H7 (cell line): ENCODE data around the gene SUN3. TPM values are rescaled to one million over a fixed set of nuclear protein-coding genes. Genes with fewer than 3 reads are reported as not detected.

Source experiments
- DNase-seq: peaks from one replicate; pipeline ENCODE4 v3.0.0; 2012
- H3K27me3 ChIP-seq: 2 replicates; pipeline ENCODE4 v1.6.0; 2011; ENCODE audit warnings: mild to moderate bottlenecking, low read length; ENCODE audit not compliant: control insufficient read depth, insufficient read depth
- H3K36me3 ChIP-seq: replicated peaks from 2 replicates; pipeline ENCODE4 v1.5.1; 2011; ENCODE audit warnings: low read length; ENCODE audit not compliant: control insufficient read depth, insufficient read depth
- H3K4me3 ChIP-seq: 2 replicates; pipeline ENCODE4 v1.5.1; 2011; ENCODE audit warnings: low read depth, mild to moderate bottlenecking, control low read depth, low read length, moderate library complexity; ENCODE audit not compliant: insufficient read depth
- total RNA-seq: library from RNA; depleted of rRNA; stranded (reverse); fragments of >200 nt; shearing (Covaris generic); gene quantifications from 2 replicates; pipeline ENCODE4 v1.2.3, GENCODE V29; 2014; rRNA removed

SUN3 gene
- total RNA-seq, 1 experiment from 2014 or later: not detected

- H3K4me3 ChIP-seq: no peak overlapping the region
- DNase-seq: no peak
- H3K27me3 ChIP-seq: no peaks in the 10 kb centered on the region
- no peaks in the 10 kb centered on the region for H3K36me3 ChIP-seq
These were observed 90.2 kb downstream of the SUN3 start for GRCh38 chr7:47938574-47939165.

- Histone ChIP-seq H3K4me3 (no peak overlapping the region), H3K27me3 (no peaks in the 10 kb centered on the region), H3K36me3 (no peaks in the 10 kb centered on the region)
- no peak for DNase-seq
These were observed 91.0 kb downstream of the SUN3 start for GRCh38 chr7:47937711-47938573.

Other genes with a start within 250 kb of the SUN3 start
- 0.07 and 0.15 TPM in 2 replicates for gene PKD1L1, start 80.6 kb downstream of the SUN3 start, total RNA-seq
- gene HUS1, start 49.5 kb downstream of the SUN3 start, total RNA-seq: 12.2 and 15.9 TPM in 2 replicates
- 0.35 and 0.85 TPM in 2 replicates for gene C7orf57, start 6.4 kb upstream of the SUN3 start, total RNA-seq
- gene UPP1, start 60.2 kb upstream of the SUN3 start, total RNA-seq: 32.7 and 46.1 TPM in 2 replicates
- gene ABCA13, start 142.4 kb upstream of the SUN3 start, total RNA-seq: not detected in 2 replicates